GM10248 (cell line): ENCODE measurements around the gene CCT3.

Source experiments
- CTCF ChIA-PET: fragments of 300-600 bp; sonication (Branson Sonifier 250); formaldehyde crosslinking; extraction: SDS; loops from one replicate; lab custom pipeline; 2021; ENCODE audit warnings: antibody characterized with exemption; lab: Yijun Ruan, JAX
- POLR2A ChIA-PET: fragments of 350-650 bp; sonication (Branson Sonifier 250); formaldehyde crosslinking; extraction: SDS; loops from one replicate; lab custom pipeline; 2020; ENCODE audit warnings: antibody characterized with exemption; lab: Yijun Ruan, JAX
- DNase-seq: peaks from one replicate; pipeline ENCODE4 v3.0.0; 2012; ENCODE audit errors: extremely low spot score
- CTCF ChIP-seq: IDR thresholded peaks from 2 replicates; pipeline ENCODE4 v1.5.1; 2012; ENCODE audit warnings: mild to moderate bottlenecking, low read depth; ENCODE audit errors: extremely low read depth, missing control alignments, control extremely low read depth

The CCT3 gene

GRCh38 chr1:156266051-156266450 is 72.0 kb downstream of the CCT3 start:
- POLR2A ChIA-PET, result no interaction called here
- no peak for TF ChIP-seq CTCF
- CTCF ChIA-PET, result no interaction called here

GRCh38 chr1:156263288-156263655 is 74.8 kb downstream of the CCT3 start:
- POLR2A ChIA-PET, result no interaction called here
- DNase-seq, result no peak
- CTCF ChIA-PET, result interaction anchor here (1.0 to 4.9 kb wide), 5 partner anchors 9 to 118 kb away, joined by 3 to 24 read pairs (median 5); no protein-coding TSS in a partner anchor
- no peak for TF ChIP-seq CTCF

More at GRCh38 chr1:156266051-156266450, 72.0 kb downstream of the CCT3 start:
- no peak for DNase-seq

DNA sequence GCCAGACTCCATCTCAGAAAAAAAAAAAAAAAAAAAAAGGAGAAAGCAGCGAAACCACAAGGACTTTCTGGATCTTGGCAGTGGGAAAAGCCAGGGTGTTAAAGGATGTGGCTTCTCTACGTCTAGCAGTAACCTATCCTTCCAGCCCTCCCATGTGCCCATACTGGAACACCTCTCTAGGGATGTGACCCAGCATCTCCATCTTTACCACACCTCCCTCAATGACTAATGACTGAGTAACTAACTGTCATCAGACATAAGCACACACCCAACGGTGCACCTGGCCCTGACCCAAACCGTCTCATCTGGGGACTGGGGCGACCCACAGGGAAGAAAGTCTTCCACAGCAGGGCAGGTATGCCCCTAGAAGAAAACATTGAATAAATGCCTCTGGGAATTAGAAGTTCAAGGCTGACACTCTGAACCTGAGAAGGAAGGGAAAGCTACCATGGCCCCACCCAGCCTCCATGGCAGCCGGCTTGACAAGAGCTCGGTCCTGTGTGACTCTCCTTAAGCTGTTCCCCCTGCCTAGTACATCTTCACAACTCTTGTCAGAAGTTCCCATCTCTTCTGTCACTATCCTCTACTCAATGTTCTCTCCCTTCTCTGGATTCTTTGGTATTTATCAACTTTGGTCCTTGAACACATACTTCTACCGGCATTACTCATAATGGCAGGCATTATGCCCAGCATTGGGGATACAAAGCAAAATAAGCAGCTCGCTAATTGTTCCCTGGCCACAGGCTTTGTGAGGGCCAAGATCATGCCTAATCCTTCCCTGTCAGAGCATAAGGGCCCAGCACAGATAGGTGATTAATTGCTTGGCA is 75.4 kb downstream of the CCT3 start:
- DNase-seq, result no peak
- TF ChIP-seq CTCF, result no peak
- CTCF ChIA-PET, result interaction anchor here (1.0 to 4.9 kb wide), 8 partner anchors 10 to 166 kb away, joined by 3 to 24 read pairs (median 4); no protein-coding TSS in a partner anchor
- POLR2A ChIA-PET, result no interaction called here

DNA sequence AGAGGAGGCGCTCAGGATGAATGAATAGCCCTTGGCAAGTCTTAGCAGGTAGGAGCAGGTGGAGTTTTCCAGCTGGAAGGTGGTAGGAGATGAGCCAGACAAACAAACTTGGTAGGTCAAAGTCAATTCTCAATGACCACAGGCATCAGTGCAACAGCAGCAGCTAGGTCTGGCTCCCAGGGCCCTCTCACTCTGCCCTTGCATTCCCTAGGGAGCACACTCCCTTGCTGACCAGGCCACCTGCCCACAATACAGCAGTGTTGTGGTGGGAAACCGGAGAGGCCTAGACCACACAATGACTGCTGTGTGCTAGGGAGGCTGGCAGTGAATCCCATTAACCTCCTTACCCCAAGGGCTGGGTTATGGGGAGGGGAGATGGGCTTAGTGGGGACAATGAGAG is 77.2 kb downstream of the CCT3 start:
- no peak for DNase-seq
- CTCF ChIA-PET, result interaction anchor here (0.9 to 4.9 kb wide), 10 partner anchors 10 to 170 kb away, joined by 3 to 24 read pairs (median 4); partner anchors contain the start of gene BGLAP
- TF ChIP-seq CTCF, result no peak
- POLR2A ChIA-PET, result no interaction called here

DNA sequence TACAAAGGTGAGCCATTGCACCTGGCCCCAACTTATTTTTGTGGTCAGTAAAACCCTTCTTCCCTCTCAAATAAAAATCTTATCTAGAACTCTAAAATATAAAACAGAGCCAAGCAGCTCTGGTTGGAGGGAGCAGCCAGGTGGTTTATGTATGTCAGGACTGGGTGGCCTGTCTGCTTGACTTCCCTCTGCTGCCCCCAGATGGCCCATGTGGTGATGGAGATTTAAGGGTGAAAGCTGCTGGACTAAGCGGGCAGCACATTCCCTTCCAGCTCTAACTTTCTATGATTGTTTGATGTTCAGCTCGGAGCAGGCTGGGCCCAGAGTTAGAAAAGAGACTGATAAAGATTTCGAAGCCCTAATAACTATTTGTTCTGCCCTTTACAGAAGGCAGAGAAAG is 78.3 kb downstream of the CCT3 start:
- peak; percentile 17 for TF ChIP-seq CTCF
- CTCF ChIA-PET, result interaction anchor here (0.7 to 4.9 kb wide), 12 partner anchors 9 to 169 kb away, joined by 3 to 24 read pairs (median 4); partner anchors contain the start of genes BGLAP and TMEM79

More for the DNA sequence above, 78.3 kb downstream of the CCT3 start:
- no peak for DNase-seq
- POLR2A ChIA-PET, result no interaction called here
